Measurements from ENCODE around the gene DCD. TPM values are rescaled to one million over a fixed set of nuclear protein-coding genes. Genes with fewer than 3 reads are reported as not detected.

The DCD gene
- polyA plus RNA-seq, 1 donor from 2014 or later, result not detected

DNA sequence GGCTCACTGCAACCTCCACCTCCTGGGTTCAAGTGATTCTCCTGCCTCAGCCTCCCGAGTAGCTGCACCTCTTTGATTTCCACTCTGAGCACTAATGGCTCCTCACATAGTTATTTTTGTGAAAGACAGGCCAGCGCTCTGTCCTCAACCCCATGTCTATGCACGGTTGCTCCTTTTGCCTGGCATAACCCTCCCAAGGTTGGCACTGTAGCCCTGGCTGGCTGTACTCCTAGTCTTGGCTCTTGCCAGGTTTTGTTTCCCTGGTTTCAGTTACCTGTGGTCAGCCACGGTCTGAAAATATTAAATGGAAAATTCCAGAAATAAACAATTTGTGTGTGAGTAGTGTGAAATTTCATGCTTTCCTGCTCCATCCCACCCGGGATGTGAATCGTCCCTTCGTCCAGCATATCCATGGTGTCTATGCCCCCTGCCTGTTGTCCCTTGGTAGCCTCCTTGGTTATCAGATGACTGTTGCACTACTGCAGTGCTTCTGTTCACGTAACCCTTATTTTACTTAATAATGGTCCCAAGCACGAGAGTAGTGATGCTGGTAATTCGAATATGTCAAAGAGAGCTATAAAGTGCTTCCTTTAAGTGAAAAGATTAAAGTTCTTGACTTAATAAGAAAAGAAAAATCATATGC lies 12.3 kb upstream of the DCD start:
- Histone ChIP-seq H3K9me3 (ENCODE audit: low read length) (no peaks in the 10 kb centered on the region), H3K79me2 (replicated peaks; ENCODE audit: insufficient read depth, low read length) (no peaks in the 10 kb centered on the region), H4K20me1 (ENCODE audit: insufficient read depth) (no peaks in the 10 kb centered on the region), H3K36me3 (ENCODE audit: insufficient read depth, low read length) (no peaks in the 10 kb centered on the region), H3K4me3 (ENCODE audit: low read length) (no peak overlapping the region), H3K27ac (ENCODE audit: low read length) (no peak overlapping the region), H3K27me3 (ENCODE audit: insufficient read depth, low read depth, low read length) (no peaks in the 10 kb centered on the region), H3K9me2 (ENCODE audit: insufficient read depth, low read length) (no peaks in the 10 kb centered on the region), H2AFZ (ENCODE audit: low read depth, low read length) (no peak overlapping the region), H3F3A (ENCODE audit: insufficient read depth, low read length, poor library complexity, severe bottlenecking) (no peaks in the 10 kb centered on the region), H3K9ac (ENCODE audit: low read length) (no peak overlapping the region), H3K4me2 (ENCODE audit: low read length) (no peak overlapping the region)
- TF ChIP-seq, protein P1, sequence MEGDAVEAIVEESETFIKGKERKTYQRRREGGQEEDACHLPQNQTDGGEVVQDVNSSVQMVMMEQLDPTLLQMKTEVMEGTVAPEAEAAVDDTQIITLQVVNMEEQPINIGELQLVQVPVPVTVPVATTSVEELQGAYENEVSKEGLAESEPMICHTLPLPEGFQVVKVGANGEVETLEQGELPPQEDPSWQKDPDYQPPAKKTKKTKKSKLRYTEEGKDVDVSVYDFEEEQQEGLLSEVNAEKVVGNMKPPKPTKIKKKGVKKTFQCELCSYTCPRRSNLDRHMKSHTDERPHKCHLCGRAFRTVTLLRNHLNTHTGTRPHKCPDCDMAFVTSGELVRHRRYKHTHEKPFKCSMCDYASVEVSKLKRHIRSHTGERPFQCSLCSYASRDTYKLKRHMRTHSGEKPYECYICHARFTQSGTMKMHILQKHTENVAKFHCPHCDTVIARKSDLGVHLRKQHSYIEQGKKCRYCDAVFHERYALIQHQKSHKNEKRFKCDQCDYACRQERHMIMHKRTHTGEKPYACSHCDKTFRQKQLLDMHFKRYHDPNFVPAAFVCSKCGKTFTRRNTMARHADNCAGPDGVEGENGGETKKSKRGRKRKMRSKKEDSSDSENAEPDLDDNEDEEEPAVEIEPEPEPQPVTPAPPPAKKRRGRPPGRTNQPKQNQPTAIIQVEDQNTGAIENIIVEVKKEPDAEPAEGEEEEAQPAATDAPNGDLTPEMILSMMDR (IDR thresholded peaks at IDR 0.05; ENCODE audit: poor library complexity, severe bottlenecking), result no peak
- no peak for TF ChIP-seq EP300 (conservative IDR thresholded peaks at IDR 0.05; ENCODE audit: poor library complexity, severe bottlenecking)
- TF ChIP-seq, protein P2, sequence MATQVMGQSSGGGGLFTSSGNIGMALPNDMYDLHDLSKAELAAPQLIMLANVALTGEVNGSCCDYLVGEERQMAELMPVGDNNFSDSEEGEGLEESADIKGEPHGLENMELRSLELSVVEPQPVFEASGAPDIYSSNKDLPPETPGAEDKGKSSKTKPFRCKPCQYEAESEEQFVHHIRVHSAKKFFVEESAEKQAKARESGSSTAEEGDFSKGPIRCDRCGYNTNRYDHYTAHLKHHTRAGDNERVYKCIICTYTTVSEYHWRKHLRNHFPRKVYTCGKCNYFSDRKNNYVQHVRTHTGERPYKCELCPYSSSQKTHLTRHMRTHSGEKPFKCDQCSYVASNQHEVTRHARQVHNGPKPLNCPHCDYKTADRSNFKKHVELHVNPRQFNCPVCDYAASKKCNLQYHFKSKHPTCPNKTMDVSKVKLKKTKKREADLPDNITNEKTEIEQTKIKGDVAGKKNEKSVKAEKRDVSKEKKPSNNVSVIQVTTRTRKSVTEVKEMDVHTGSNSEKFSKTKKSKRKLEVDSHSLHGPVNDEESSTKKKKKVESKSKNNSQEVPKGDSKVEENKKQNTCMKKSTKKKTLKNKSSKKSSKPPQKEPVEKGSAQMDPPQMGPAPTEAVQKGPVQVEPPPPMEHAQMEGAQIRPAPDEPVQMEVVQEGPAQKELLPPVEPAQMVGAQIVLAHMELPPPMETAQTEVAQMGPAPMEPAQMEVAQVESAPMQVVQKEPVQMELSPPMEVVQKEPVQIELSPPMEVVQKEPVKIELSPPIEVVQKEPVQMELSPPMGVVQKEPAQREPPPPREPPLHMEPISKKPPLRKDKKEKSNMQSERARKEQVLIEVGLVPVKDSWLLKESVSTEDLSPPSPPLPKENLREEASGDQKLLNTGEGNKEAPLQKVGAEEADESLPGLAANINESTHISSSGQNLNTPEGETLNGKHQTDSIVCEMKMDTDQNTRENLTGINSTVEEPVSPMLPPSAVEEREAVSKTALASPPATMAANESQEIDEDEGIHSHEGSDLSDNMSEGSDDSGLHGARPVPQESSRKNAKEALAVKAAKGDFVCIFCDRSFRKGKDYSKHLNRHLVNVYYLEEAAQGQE (IDR thresholded peaks at IDR 0.05; ENCODE audit: borderline replicate concordance), result no peak
- TF ChIP-seq EZH2 (IDR thresholded peaks at IDR 0.05; ENCODE audit: borderline replicate concordance, insufficient read depth, low read length, poor library complexity, severe bottlenecking), result no peak
- no peak for TF ChIP-seq MXI1 (conservative IDR thresholded peaks at IDR 0.05; ENCODE audit: poor library complexity, severe bottlenecking)
- no peak for TF ChIP-seq SMC3 (conservative IDR thresholded peaks at IDR 0.05; ENCODE audit: poor library complexity)
- TF ChIP-seq POLR2AphosphoS5 (IDR thresholded peaks at IDR 0.05), result no peak
- TF ChIP-seq TAF1 (IDR thresholded peaks at IDR 0.05; ENCODE audit: low read depth), result no peak
- no peak for TF ChIP-seq RAD21 (conservative IDR thresholded peaks at IDR 0.05)

DNA sequence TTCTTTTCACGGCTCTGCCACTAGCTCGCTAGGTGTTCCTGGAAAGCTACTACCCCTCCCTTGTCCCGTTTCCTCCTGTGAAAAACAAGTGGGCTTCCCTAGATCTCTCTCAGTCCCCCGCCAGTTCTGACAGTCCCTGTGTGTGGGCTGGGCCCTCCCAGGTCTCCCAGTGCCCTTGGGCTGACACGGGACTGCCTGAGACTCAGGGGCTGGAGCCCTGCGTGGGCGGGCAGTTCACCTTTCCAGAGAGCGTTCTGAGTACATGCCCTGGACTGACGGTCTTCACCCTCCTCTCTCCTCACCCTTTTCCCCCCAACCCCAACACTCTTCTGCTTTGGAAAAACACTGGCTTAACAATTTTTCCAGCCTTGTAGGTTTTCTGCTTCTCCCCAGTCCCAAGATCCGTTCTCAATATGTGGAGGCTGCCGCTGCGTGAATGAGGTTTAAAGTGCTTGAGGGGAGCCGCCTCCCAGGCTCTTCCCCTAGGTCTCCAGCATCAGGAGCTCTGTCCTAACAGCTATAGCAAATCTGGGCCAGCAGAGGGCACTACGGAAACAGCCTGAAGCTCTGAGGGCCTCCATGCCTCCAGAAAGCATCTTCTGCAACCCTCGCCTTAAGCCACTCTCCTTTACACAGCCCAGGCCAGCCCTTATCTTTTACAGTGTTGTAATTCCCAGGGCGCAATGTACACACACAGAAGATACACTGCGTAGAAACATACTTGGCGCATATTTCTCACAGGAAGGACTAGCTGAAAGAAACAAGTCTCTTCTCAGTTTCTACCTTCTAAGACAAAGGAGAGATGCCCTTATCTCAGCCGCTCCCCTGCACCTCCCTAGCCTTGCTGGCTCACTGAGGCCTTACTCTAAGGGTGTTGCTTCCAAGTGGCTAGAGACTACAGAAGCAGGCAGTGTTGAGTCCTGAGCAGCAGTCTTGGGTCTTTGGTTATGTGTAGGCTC lies 10.4 kb upstream of the DCD start:
- H4K20me1 ChIP-seq (ENCODE audit: insufficient read depth), result no peaks in the 10 kb centered on the region
- no peak overlapping the region for H3K4me2 ChIP-seq (ENCODE audit: low read length)
- H3K27me3 ChIP-seq (ENCODE audit: insufficient read depth, low read depth, low read length), result no peaks in the 10 kb centered on the region
- H3K9me3 ChIP-seq (ENCODE audit: low read length), result no peaks in the 10 kb centered on the region
- no peaks in the 10 kb centered on the region for H3K79me2 ChIP-seq (replicated peaks; ENCODE audit: insufficient read depth, low read length)
- TF ChIP-seq, protein P2 (IDR thresholded peaks at IDR 0.05; ENCODE audit: borderline replicate concordance), result no peak
- TF ChIP-seq POLR2AphosphoS5 (IDR thresholded peaks at IDR 0.05) (no peak), MXI1 (conservative IDR thresholded peaks at IDR 0.05; ENCODE audit: poor library complexity, severe bottlenecking) (no peak), EZH2 (IDR thresholded peaks at IDR 0.05; ENCODE audit: borderline replicate concordance, insufficient read depth, low read length, poor library complexity, severe bottlenecking) (no peak), SMC3 (conservative IDR thresholded peaks at IDR 0.05; ENCODE audit: poor library complexity) (no peak), RAD21 (conservative IDR thresholded peaks at IDR 0.05) (no peak), EP300 (conservative IDR thresholded peaks at IDR 0.05; ENCODE audit: poor library complexity, severe bottlenecking) (no peak), TAF1 (IDR thresholded peaks at IDR 0.05; ENCODE audit: low read depth) (no peak)
- TF ChIP-seq, protein P1 (IDR thresholded peaks at IDR 0.05; ENCODE audit: poor library complexity, severe bottlenecking), result no peak
- no peak overlapping the region for H2AFZ ChIP-seq (ENCODE audit: low read depth, low read length)
- no peaks in the 10 kb centered on the region for H3F3A ChIP-seq (ENCODE audit: insufficient read depth, low read length, poor library complexity, severe bottlenecking)
- H3K9me2 ChIP-seq (ENCODE audit: insufficient read depth, low read length), result no peaks in the 10 kb centered on the region
- H3K4me3 ChIP-seq (ENCODE audit: low read length), result no peak overlapping the region
- H3K36me3 ChIP-seq (ENCODE audit: insufficient read depth, low read length), result no peaks in the 10 kb centered on the region
- no peak overlapping the region for H3K9ac ChIP-seq (ENCODE audit: low read length)
- no peak overlapping the region for H3K27ac ChIP-seq (ENCODE audit: low read length)
